GM21390 (cell line): ENCODE results near the gene RAP1GAP2.
"Not testable (repeated sequence)": the region's sequence is repeated elsewhere in the genome, so short reads cannot be mapped to it uniquely, and the experiment has no call there.

ENCODE experiments used
- ATAC-seq: cut with Tn5 transposase; IDR thresholded peaks from one replicate; pipeline ENCODE4 v1.9.1; 2021; ENCODE audit not compliant: unreplicated experiment

RAP1GAP2 gene

DNA sequence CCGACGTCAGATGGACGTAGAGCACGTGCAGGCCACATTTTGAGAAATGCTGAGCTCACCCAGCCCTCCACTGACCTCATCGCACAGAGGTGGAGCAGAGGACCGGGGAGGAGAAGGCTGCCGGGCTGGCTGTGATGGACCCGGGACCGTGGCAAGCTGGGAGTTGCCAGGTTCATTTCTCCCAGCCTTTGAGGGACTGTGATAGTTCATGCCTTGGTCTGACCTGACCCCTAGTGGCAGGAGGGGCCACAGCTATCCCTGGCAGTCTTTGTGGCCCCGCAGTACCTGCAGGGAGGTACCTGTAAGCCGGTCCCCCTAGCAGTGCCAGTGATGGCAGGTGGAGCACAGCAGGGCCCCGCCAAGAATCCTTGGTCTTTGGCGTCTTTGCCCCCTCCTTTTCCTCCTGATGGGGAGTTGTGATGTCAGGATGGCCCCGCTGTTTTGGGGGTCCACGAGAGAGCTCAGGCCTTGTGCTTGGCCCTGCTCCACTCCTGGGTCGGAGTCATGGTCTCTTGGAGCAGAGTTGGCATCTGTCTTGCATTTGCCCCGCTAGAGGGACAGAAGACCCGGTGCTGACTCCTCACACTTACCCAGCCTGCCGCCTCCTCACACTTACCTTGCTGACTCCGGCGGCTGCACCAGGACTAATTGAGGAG is 216.8 kb downstream of the RAP1GAP2 start:
- no peak for ATAC-seq

GRCh38 chr17:3015890-3016289 is 219.7 kb downstream of the RAP1GAP2 start:
- no peak for ATAC-seq

DNA sequence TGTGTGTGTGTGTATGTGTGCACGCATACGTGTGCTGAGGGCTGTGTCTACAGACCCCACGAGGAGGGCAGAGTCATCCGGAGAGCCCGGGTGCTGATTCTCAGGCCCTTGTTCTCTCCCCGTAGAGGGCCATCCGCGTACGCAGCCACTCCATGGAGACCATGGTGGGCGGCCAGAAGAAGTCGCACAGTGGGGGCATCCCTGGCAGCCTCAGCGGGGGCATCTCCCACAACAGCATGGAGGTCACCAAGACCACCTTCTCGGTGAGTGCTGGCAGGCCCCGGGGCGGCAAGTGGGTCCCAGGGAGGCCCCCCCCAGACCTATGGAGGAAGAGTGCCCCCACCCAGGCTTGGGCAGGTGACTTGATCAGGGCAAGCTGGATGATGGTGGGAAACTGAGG is 221.7 kb downstream of the RAP1GAP2 start:
- ATAC-seq, result no peak

GRCh38 chr17:3019761-3020160 is 223.5 kb downstream of the RAP1GAP2 start:
- no peak for ATAC-seq

- ATAC-seq, result no peak
These were observed 224.1 kb downstream of the RAP1GAP2 start for GRCh38 chr17:3020381-3020780.

- ATAC-seq, result no peak
These were observed 226.0 kb downstream of the RAP1GAP2 start for GRCh38 chr17:3022197-3022596.

DNA sequence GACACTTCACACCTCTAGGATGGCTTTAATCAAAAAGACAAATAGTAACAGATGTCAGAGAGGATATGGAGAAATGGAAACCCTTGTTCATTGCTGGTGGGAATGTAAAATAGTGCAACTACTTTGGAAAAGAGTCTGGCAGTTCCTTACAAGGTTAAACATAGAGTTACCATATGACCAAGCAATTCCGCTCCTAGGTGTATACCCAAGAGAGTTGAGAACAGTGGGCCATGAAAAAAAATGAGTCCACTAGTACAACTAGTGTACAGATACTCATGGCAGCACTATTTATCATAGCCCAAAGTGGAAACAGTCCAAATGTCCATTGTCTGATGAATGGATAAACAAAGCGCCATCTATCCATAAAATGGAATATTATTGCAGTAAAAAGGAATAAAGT is 228.1 kb downstream of the RAP1GAP2 start:
- no peak for ATAC-seq

DNA sequence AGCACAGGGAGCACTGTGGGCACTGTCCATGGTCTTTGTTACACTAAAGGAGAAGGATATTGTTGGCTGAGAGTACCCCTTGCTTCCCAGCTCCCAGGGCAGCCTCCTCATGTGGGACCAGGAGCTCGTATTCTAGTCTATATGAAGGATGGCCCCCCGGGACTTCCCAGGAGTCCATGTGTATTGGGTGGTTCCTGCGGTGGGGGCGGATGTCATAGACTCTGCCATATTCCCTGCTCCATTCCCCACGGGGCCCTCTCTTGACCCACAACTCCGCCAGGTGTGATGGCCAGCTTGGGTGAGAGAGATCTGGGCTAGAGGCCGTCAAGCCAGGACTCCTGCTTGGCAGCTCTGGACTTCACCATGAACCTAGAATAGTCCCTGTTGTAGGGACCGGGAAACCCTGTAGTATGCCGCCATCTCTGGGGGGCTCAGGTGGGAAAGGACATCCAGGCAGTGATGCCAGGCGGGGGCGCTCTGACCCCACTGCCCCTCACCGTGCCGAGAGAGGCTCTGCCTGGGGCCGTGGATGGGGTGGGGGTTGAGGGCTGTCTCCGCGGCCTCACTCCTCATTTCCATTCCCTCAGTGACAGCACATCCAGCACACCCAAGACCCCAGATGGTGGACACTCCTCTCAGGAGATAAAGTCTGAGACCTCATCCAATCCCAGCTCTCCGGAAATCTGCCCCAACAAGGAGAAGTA is 229.3 kb downstream of the RAP1GAP2 start:
- ATAC-seq, result no peak

DNA sequence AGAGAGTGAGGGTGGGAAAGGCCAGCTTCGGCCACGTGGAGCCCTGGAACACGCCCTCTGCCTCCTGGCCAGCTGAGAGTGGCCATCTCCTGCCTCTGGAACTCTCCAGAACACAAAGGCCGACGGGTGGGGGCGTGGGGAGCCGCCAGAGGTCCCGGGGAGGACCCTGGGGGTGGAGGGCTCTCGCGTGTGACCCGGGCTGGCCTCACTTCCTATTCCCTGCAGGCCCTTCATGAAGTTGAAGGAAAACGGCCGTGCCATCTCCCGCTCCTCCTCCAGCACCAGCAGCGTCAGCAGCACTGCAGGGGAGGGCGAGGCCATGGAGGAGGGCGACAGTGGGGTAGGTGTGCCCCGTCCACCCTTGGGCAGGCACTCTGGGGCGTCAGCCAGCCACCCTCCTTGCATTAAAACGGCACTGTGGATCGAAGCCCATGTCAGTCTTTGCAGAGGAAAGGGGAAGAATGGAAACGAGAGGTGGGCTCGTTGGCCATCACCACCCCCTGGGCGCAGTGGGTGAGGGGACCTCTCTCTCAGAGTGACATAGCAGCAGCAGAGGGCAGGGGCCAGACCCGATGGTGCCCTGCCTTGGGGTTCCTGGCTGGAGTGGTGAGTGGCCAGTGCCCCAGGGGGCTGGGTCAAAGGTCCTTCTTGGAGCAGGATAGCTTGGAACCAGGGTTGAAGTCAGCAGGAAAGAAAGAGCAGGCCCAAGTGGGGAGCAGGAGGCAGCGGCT is 230.1 kb downstream of the RAP1GAP2 start:
- no peak for ATAC-seq

DNA sequence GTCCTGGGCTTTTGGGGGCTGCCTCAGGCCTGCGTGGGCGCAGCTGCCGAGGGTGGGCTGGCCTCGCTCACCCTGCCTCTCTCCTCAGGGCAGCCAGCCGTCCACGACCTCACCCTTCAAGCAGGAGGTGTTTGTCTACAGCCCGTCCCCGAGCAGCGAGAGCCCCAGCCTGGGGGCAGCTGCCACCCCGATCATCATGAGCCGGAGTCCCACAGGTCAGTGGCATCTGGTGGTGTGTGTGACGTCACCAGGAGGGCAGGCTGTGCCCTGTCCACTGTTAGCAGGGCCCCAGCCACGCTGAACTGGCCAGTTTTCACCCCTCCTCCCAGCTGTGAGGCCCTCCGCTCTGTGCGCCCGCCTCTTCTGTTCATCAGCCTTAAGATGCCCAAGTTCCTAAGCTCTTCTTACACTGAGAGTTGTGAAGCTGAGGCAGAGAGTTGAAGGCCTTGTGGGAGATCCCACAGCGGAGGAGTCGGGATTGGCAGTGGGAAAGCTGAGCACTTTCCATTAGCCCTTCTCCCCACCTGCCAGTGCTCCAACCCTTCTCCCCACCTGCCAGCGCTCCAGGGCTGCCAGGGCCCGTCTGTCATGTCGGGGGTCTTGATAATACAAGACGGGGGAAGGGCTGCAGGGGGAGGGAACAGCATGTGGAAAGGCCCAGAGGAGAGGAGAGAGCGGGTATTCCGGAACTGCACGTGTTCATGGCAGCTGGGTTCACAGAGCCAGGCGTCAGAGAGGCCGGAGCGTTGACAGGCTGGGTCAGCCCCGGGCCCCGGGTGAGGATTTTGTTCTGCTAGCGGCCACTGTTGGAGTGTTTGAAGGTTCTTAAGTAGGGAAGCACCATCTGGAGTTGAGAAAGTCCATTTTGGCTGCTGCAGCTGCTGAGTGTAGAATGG is 230.9 kb downstream of the RAP1GAP2 start:
- no peak for ATAC-seq

DNA sequence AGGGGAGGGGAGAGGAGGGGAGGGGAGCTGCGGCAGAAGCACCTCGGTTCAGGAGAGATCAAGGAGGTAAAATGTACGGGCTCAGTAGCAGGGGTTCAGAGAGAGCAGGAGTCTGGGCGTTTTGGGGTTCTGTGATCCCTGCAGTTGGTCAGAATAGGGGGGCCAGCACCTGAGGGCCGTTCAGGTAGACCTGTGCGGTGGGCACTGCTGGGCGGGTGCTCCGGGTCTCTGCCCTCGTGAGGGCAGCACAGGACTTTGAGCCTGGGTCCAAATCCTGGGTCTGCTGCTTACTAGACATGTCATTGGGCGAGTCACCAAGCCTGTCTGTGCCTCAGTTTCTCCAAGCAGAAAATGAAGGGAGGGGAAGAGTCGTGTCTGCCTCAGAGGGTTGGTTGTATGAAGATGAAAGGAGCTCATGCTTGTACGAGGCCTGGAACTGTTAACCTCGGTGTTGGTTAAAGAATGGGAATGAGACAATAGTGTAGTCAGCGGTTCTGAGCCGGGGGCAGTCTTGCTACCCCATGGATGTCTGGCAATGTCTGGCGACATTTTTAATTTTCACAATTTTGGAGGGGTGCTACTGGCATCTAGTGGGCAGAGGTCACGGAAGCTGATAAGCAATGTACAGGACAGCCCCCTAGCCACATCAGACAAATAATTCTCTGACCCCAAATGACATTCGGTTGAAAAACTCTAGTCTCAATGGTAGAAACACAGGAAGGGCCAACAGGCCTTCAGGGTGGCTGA is 231.7 kb downstream of the RAP1GAP2 start:
- no peak for ATAC-seq

DNA sequence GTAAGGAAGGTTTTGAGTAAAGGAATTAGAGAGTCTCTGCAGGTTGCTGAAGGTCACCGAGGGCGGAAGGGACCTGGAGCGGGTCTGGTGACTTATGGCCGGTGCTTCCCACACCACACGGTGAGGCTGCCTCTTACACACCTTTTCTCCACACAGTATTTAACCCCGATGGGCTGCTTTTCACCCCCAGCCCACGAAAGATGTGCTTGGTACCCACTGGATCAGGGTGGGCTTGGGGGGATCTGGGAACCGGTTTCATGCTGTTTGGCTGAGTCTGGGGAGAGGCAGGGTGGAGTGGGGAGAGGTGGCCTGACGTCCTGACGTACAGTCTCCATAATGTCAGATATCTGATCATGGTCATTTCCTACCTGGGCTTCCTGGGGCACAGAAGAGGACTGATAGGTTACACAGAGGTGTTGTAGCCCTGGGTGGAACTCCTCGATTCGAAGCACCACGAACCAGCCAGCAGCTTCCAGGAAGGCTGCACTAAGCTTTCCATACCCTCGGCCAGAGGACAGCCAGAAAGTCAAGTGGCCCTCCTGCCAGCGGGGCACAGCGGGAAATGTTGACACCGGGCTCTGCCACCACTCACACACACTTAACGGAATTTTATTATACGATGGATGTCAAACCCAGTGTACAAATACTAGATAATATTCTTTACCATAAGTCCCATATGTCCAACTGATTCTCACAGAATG is 233.1 kb downstream of the RAP1GAP2 start:
- ATAC-seq, result no peak

GRCh38 chr17:3030096-3030495 is 233.9 kb downstream of the RAP1GAP2 start:
- ATAC-seq, result no peak

- ATAC-seq, result not testable (repeated sequence)
These were observed 234.7 kb downstream of the RAP1GAP2 start for GRCh38 chr17:3030852-3031470.

- ATAC-seq, result no peak
These were observed 236.3 kb downstream of the RAP1GAP2 start for GRCh38 chr17:3032258-3033247.

DNA sequence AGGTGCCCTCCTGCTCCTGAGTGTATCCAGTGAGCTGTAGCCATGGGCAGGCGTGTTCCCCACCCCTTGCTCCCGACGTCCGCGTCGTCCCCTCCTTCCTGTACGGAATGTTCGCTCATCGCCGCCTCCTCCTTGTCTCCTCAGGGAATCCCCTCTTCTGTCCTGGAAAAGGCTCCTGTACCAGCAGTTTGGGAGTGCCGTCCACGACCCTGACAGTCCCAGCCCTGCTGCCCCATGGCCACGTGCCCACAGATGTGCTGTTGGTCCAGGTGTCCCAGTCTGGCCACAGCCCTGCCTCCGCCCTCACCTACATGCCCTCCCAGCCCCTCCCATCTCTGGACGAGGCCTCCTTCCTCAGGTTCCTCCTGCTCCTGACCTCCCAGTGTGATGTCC is 237.0 kb downstream of the RAP1GAP2 start:
- ATAC-seq, result no peak

DNA sequence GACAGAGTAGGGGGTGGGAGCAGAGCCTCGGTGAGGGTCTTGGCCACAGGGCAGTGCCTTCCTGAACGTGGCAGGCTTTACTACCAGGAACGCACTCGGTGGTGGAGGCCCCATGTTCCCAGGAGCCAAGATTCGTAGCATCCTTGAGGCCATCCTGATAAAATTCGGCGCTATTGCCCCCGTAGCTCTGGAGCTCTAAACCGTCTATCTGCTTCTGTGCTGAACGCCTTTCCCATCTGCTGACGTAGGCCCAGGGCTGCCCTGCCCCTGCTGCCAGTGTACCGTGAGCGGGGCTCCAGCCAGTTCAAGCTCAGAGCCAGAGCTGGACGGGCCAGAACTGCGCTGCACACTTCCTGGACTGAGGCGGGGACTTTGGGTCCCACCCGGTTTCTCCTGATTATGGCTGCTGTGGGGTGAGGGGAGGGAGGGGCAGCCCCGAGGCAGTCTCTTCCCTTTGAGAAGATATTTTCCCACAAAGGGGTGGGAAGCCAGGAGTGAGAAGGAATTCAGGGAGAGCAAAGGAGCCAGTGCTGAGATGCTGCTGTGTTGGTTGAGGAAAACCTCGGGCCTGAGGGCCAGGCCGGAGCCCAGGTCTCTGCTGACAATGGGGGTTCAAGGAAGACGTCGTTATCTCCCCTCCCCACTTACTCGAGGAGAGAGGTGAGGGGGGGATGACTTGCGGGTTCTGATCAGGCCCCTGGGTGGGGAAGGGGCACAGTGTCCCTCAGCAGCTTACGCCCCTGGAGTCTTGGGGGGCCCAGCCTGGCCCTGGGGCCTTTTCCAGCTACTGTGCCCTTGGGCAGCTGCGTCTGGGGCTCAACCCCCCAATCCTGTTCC is 237.7 kb downstream of the RAP1GAP2 start:
- ATAC-seq, result no peak
